Small intestine (tissue), 7 donors: Measurements from ENCODE around the gene LRRC42. TPM values are rescaled to one million over a fixed set of nuclear protein-coding genes. Genes with fewer than 3 reads are reported as not detected.
"Not testable (repeated sequence)": the region's sequence is repeated elsewhere in the genome, so short reads cannot be mapped to it uniquely, and the experiment has no call there.

ENCODE experiments used
- DNase-seq, 2 donors: peaks; one replicate each; pipeline versions ENCODE4 v3.0.0 to v3.0.0-alpha.2; 2013
- FAIRE-seq: peaks from 2 replicates; lab custom pipeline; 2012; peaks lifted over from hg19 to GRCh38; lab: Jason Lieb, UNC
- H3K27ac ChIP-seq, 3 donors: one replicate each; pipeline ENCODE4 v1.5.1; 2013; ENCODE audit warnings: low read length in 2 of 3, mild to moderate bottlenecking in 2 of 3, control low read depth in 1 of 3, inconsistent platforms in 1 of 3, low read depth in 1 of 3, moderate library complexity in 1 of 3
- H3K27me3 ChIP-seq, 3 donors: one replicate each; pipeline ENCODE4 v1.6.1; 2013; ENCODE audit warnings: low read length in 3 of 3, inconsistent platforms in 1 of 3; ENCODE audit not compliant: control insufficient read depth in 3 of 3, insufficient read depth in 3 of 3
- H3K36me3 ChIP-seq, 3 donors: one replicate each; pipeline ENCODE4 v1.6.1; 2013; ENCODE audit warnings: low read length in 3 of 3, inconsistent platforms in 1 of 3, low read depth in 1 of 3, mild to moderate bottlenecking in 1 of 3, moderate library complexity in 1 of 3; ENCODE audit not compliant: control insufficient read depth in 3 of 3, insufficient read depth in 2 of 3
- H3K4me1 ChIP-seq, 3 donors: one replicate each; pipeline ENCODE4 v1.6.1; 2013; ENCODE audit warnings: low read length in 2 of 3, inconsistent platforms in 1 of 3, low read depth in 1 of 3, mild to moderate bottlenecking in 1 of 3, moderate library complexity in 1 of 3; ENCODE audit not compliant: control insufficient read depth in 3 of 3, insufficient read depth in 2 of 3
- H3K4me3 ChIP-seq, 3 donors: one replicate each; pipeline ENCODE4 v1.5.1; 2013; ENCODE audit warnings: low read length in 3 of 3, control low read depth in 1 of 3, inconsistent platforms in 1 of 3, low read depth in 1 of 3, mild to moderate bottlenecking in 1 of 3, moderate library complexity in 1 of 3
- H3K9me3 ChIP-seq, 2 donors: one replicate each; pipeline ENCODE4 v1.6.1; 2013; ENCODE audit warnings: low read depth in 1 of 2, low read length in 1 of 2; ENCODE audit not compliant: control insufficient read depth in 2 of 2, insufficient read depth in 1 of 2
- WGBS, 3 donors: extraction: QIAGEN DNeasy Blood & Tissue Kit; methylation state at CpG; one replicate each; pipeline ENCODE4 v1.1.7; 2013; 5-methylcytosine and 5-hydroxymethylcytosine counted together
- polyA plus RNA-seq, 4 donors: library from polyadenylated mRNA; stranded (reverse) in 3 of 4; unstranded in 1 of 4; fragments of 200-250 nt in 3 of 4; fragments of 120-200 nt in 1 of 4; gene quantifications; one replicate each; pipeline versions ENCODE4 v1.2.1 to v1.2.3, GENCODE V29; 2013
- donor health status: healthy with polysubstance abuse.
- donor health status: control.
- donor health status: control.
- donor health status: Bipolar disorder and iron deficiency.
- donor health status: healthy.

The LRRC42 gene
- polyA plus RNA-seq, 4 donors, result 11.2 to 29.7 (median 18.9) TPM

GRCh38 chr1:53967409-53968124 is 21.4 kb downstream of the LRRC42 start:
- Histone ChIP-seq H3K27me3 (no peaks in the 10 kb centered on the region), H3K9me3 (no peaks in the 10 kb centered on the region), H3K4me1 (peaks cover 0 to 8% (median 0%) of the 10 kb centered on the region in 3 donors), H3K27ac (no peak overlapping the region), H3K4me3 (no peak overlapping the region), H3K36me3 (peaks cover 8 to 31% (median 26%) of the 10 kb centered on the region in 3 donors)
- 88 to 93% (median 89%) methylated on average over 7 of the region's 7 CpGs for WGBS, 3 donors
- FAIRE-seq, result no peak
- DNase-seq, result no peak

DNA sequence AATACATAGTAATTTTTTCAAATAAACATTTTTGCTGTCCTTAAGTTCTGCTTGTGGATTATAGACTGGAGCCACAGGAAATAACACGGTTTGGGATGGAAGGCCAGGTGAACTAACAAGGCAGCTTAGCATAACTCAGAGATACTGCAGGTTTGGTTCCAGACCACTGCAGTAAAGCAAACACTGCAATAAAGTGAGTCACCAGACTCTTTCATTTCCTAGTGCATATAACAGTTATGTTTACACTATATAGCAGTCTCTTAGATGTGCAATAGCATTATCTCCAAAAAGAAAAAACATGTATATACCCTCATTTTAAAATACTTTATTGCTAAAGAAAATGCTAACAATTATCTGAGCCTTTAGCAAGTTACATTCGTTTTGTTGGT is 22.0 kb downstream of the LRRC42 start:
- no peak for FAIRE-seq
- peak in 1 of 2 donors; percentile 44 for DNase-seq
- H3K27ac ChIP-seq, result no peak overlapping the region
- H3K4me1 ChIP-seq, result peaks cover 0 to 6% (median 0%) of the 10 kb centered on the region in 3 donors
- WGBS, 3 donors, result 58 to 68% (median 65%) methylated on average over 2 of the region's 2 CpGs
- H3K27me3 ChIP-seq, result no peaks in the 10 kb centered on the region
- H3K9me3 ChIP-seq, result no peaks in the 10 kb centered on the region
- H3K36me3 ChIP-seq, result peaks cover 5 to 27% (median 23%) of the 10 kb centered on the region in 3 donors
- H3K4me3 ChIP-seq, result no peak overlapping the region

DNA sequence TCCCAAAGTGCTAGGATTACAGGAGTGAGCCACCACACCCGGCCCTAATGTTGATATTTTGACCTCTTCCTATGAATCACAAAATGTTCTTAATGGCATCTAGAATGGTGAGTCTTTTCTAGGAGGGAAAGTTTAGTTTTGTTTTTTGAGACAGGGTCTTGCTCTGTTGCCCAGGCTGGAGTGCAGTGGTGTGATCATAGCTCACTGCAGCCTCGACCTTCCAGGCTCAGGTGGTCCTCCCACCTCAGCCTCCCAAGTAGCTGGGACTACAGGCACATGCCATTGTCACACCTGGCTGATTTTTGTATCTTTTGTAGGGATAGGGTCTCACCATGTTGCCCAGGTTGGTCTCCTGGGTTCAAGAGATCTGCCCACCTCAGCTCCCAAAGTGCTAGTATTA is 23.2 kb downstream of the LRRC42 start:
- not testable (repeated sequence) for H3K4me1 ChIP-seq, FAIRE-seq, DNase-seq, H3K9me3 ChIP-seq, H3K27me3 ChIP-seq, H3K4me3 ChIP-seq, H3K27ac ChIP-seq
- WGBS, 3 donors, result 91 to 96% (median 94%) methylated on average over 2 of the region's 2 CpGs
- H3K36me3 ChIP-seq, result peaks cover 4 to 20% (median 17%) of the 10 kb centered on the region in 3 donors

- Histone ChIP-seq H3K9me3 (no peaks in the 10 kb centered on the region), H3K36me3 (peaks cover 4 to 18% (median 13%) of the 10 kb centered on the region in 3 donors), H3K27me3 (no peaks in the 10 kb centered on the region), H3K27ac (no peak overlapping the region), H3K4me1 (no peaks in the 10 kb centered on the region), H3K4me3 (no peak overlapping the region)
- 80 to 89% (median 86%) methylated on average over 2 of the region's 2 CpGs for WGBS, 3 donors
- FAIRE-seq (no peak), DNase-seq (no peak)
Observed at GRCh38 chr1:53971718-53972117, 25.6 kb downstream of the LRRC42 start.

GRCh38 chr1:53975861-53976260 is 29.7 kb downstream of the LRRC42 start:
- Histone ChIP-seq H3K9me3 (no peaks in the 10 kb centered on the region), H3K27ac (no peak overlapping the region), H3K4me1 (no peaks in the 10 kb centered on the region), H3K27me3 (no peaks in the 10 kb centered on the region), H3K36me3 (peaks cover 0 to 11% (median 2%) of the 10 kb centered on the region in 3 donors), H3K4me3 (no peak overlapping the region)
- FAIRE-seq (no peak), DNase-seq (no peak)
- WGBS, 3 donors, result 94 to 96% (median 96%) methylated on average over 7 of the region's 7 CpGs

GRCh38 chr1:53979712-53980450 is 33.7 kb downstream of the LRRC42 start:
- peaks cover 0 to 15% (median 0%) of the 10 kb centered on the region in 3 donors for H3K4me1 ChIP-seq
- WGBS, 3 donors, result 89 to 91% (median 90%) methylated on average over 13 of the region's 13 CpGs
- FAIRE-seq, result no peak

GRCh38 chr1:53981220-53981619 is 35.1 kb downstream of the LRRC42 start:
- Histone ChIP-seq H3K36me3 (peaks cover 0 to 4% (median 0%) of the 10 kb centered on the region in 3 donors), H3K27ac (no peak overlapping the region), H3K4me3 (no peak overlapping the region), H3K4me1 (peaks cover 0 to 15% (median 0%) of the 10 kb centered on the region in 3 donors), H3K27me3 (no peaks in the 10 kb centered on the region), H3K9me3 (no peaks in the 10 kb centered on the region)
- 97 to 98% (median 97%) methylated on average over 6 of the region's 6 CpGs for WGBS, 3 donors
- no peak for FAIRE-seq
- DNase-seq, result no peak

More at GRCh38 chr1:53979712-53980450, 33.7 kb downstream of the LRRC42 start:
- Histone ChIP-seq H3K27me3 (no peaks in the 10 kb centered on the region), H3K36me3 (peaks cover 0 to 6% (median 0%) of the 10 kb centered on the region in 3 donors), H3K9me3 (no peaks in the 10 kb centered on the region), H3K27ac (no peak overlapping the region), H3K4me3 (no peak overlapping the region)
- DNase-seq, result no peak

DNA sequence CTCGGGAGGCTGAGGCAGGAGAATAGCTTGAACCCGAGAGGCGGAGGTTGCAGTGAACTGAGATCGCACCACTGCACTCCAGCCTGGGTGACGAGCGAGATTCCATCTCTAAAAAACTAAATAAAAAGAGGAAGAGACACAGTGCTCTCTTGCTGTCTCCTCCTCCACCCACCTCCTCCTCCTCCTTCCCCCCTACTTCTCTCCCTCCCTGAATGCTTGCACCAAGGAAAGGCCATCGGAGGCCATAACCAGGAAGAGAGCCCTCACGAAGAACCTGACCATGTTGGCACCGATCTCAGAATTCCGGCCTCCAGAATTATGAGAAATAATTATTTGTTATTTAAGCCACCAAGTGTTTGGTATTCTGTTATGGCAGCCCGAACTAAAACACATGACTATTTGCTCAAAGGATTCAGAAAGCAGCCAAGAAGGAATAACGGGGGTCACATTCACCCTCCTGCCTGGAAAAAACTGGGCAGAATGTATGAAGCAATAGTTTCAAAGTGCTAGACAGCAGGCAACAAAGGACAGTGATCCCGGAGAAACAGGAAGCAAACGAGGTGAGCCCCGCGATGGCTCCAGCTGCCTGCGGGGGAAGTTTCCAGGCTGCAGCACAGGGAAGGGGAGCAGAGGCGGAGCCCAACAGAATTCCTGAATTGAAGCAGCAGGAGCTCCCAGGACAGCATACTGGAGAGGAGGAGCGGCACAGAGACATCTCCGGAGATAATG is 36.0 kb downstream of the LRRC42 start:
- no peaks in the 10 kb centered on the region for H3K27me3 ChIP-seq
- H3K27ac ChIP-seq, result peak overlapping the region in 2 of 3 donors; percentile 49 to 71
- H3K4me3 ChIP-seq, result peak overlapping the region in 2 of 3 donors; percentile 14 to 42
- H3K9me3 ChIP-seq, result no peaks in the 10 kb centered on the region
- FAIRE-seq, result no peak
- H3K36me3 ChIP-seq, result peaks cover 0 to 2% (median 0%) of the 10 kb centered on the region in 3 donors
- peak; percentile 50 to 77 for DNase-seq
- WGBS, 3 donors, result 38 to 43% (median 39%) methylated on average over 20 of the region's 20 CpGs
- H3K4me1 ChIP-seq, result peaks cover 0 to 15% (median 0%) of the 10 kb centered on the region in 3 donors
